Skeletal muscle satellite cell (primary cell): Measurements from ENCODE around the gene MCTP2.

Experiments used
- H3K27me3 ChIP-seq: 2 replicates; pipeline ENCODE4 v1.7.0; 2013; ENCODE audit warnings: low read length; ENCODE audit not compliant: control insufficient read depth, insufficient read depth
- H3K36me3 ChIP-seq: 2 replicates; pipeline ENCODE4 v1.7.0; 2013; ENCODE audit warnings: mild to moderate bottlenecking, control low read depth, low read length; ENCODE audit not compliant: insufficient read depth
- H3K4me1 ChIP-seq: 2 replicates; pipeline ENCODE4 v1.7.0; 2013; ENCODE audit warnings: low read length; ENCODE audit not compliant: control insufficient read depth, insufficient read depth
- H3K4me2 ChIP-seq: 2 replicates; pipeline ENCODE4 v1.7.0; 2013; ENCODE audit warnings: mild to moderate bottlenecking, low read length
- H3K4me3 ChIP-seq: 2 replicates; pipeline ENCODE4 v1.7.0; 2013; ENCODE audit warnings: low read length
- H3K9ac ChIP-seq: 2 replicates; pipeline ENCODE4 v1.7.0; 2013; ENCODE audit warnings: mild to moderate bottlenecking, low read depth, low read length, moderate library complexity
- H3K9me3 ChIP-seq: replicated peaks from 2 replicates; pipeline ENCODE4 v1.7.0; 2013; ENCODE audit warnings: mild to moderate bottlenecking, control low read depth, low read length

The MCTP2 gene

DNA sequence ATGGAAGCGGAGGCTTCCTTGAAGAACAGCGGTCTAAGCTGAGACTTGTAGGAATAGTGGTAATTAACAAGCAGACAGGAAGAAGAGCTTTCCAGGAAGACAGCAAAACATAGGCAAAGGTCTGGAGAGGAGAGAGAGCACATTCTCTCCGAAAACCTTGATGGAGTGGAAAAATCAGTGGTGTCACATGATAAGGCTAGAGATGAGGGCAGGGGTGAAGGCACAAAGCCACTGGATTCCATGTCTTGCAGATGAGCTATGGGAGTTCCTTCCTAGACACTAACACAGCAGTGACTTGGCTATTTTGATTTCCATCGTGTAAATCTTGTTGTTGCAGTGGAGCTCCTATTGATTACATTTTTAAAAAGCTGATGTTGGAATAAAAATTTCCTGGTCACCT lies 132.0 kb downstream of the MCTP2 start:
- H3K9ac ChIP-seq = no peak overlapping the region
- H3K27me3 ChIP-seq = no peaks in the 10 kb centered on the region
- H3K36me3 ChIP-seq = no peaks in the 10 kb centered on the region
- no peaks in the 10 kb centered on the region for H3K9me3 ChIP-seq
- H3K4me3 ChIP-seq = no peak overlapping the region
- no peak overlapping the region for H3K4me2 ChIP-seq
- H3K4me1 ChIP-seq = no peaks in the 10 kb centered on the region

DNA sequence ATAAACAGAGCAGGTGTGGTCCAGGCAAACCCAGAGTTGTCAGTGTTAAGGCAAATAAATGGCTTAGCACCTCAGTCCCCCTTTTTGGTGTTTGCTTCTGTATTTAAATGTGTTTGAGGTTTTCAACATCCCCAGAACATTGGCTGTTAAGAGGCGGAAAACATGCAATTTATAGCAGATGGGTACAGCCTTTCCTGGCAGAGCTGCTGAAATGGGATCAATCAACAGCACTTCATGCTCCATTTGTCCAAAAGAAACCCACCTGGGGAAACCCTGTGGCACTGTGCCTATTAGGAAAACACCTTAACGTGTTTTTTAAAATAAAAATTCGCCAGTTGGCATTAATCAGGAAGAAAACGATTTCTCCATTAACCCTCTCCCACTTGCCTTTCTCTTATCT lies 135.4 kb downstream of the MCTP2 start:
- Histone ChIP-seq H3K4me2 (no peak overlapping the region), H3K27me3 (no peaks in the 10 kb centered on the region), H3K4me3 (no peak overlapping the region), H3K36me3 (no peaks in the 10 kb centered on the region), H3K4me1 (no peaks in the 10 kb centered on the region), H3K9me3 (no peaks in the 10 kb centered on the region), H3K9ac (no peak overlapping the region)

DNA sequence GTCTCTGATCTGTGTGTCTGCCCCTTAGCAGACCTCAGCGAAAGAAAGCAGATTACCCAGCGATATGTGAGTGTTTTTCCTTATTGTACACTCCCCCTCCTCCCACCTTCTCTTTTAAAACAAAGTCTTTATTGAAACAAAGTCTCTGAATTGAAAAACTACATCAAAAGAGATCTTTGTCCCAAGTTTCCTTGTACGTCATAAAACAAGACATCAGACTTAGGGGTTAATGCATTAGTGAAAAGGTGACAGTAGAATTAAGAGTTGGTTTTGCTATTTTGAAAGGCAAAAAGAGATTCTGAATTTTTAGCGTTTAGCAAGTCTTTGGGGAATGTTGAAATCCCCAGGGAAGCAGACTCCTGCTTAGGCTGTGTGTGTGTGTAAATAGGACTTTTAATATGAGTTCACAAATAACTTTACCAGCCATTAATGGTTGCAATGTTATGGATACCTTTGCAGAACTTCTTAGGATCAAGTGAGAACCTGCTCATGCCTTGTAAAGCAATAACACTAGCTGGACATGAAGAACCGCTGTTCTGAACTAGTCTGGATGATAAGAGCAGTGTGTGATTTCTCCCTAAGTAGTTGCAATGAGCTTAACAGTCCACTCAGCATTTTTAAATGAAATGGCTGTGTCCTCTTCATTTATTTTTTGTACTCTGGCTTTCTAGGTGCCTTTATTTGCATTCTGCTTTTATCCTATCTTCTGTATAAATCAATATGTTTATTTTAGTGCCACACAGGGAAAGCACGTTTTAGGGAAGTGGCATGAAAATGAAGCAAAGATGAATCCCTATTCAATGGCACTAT lies 136.6 kb downstream of the MCTP2 start:
- no peaks in the 10 kb centered on the region for H3K27me3 ChIP-seq
- no peaks in the 10 kb centered on the region for H3K9me3 ChIP-seq
- no peaks in the 10 kb centered on the region for H3K36me3 ChIP-seq
- H3K9ac ChIP-seq = no peak overlapping the region
- no peak overlapping the region for H3K4me3 ChIP-seq
- H3K4me1 ChIP-seq = no peaks in the 10 kb centered on the region
- no peak overlapping the region for H3K4me2 ChIP-seq

DNA sequence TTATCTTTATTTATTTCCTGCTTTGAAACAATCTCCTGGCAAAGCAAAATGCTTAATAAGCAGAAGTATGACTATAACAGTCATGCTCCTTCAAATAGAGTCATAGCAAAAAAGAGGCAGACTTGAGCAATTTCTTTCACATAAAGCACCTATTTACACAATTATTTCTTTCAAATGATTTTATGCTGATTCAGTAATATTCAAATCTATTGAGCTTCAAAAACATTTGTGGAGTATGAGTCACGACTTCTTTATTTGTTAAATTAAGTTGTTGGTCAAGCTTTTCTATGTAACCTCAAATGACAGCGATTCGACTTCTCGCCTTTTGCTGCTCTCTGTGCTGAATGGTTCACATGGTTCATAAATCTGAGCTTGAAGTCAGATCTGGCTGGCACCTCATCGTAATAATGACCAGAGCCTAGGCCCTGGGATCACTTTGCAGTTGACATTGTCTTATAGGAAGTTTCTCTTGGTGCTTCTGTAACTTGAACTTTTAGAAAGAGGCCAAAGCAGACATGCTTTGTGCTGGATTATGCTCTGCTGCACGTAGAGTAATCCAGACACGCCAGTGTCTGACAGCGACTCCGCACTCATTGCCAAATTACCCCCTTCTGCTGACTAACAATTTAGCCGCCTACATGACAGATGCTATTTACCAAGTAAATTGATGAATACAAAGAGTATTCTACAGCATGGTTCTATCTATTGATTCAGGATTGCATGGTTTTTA lies 139.0 kb downstream of the MCTP2 start:
- Histone ChIP-seq H3K4me3 (no peak overlapping the region), H3K4me2 (no peak overlapping the region), H3K9me3 (no peaks in the 10 kb centered on the region), H3K36me3 (no peaks in the 10 kb centered on the region), H3K4me1 (no peaks in the 10 kb centered on the region), H3K9ac (no peak overlapping the region), H3K27me3 (no peaks in the 10 kb centered on the region)

DNA sequence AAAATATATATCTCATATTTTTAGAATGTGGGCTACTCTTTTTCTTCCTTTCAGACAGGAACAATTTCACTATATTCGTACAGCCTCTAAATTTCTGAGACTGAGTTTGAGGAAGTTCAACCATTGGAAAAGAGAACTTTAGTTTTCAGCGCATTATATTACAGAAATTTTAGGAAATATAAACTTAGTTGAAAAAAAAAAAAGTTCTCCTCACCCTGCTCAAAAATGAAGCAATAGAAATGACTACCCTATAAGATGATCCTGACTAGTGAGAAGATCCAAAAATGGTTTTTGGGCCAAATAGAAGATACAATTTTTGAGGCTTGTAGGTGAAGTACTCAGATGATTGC lies 139.6 kb downstream of the MCTP2 start:
- Histone ChIP-seq H3K27me3 (no peaks in the 10 kb centered on the region), H3K4me2 (no peak overlapping the region), H3K4me3 (no peak overlapping the region), H3K36me3 (no peaks in the 10 kb centered on the region), H3K9me3 (no peaks in the 10 kb centered on the region), H3K9ac (no peak overlapping the region), H3K4me1 (no peaks in the 10 kb centered on the region)

DNA sequence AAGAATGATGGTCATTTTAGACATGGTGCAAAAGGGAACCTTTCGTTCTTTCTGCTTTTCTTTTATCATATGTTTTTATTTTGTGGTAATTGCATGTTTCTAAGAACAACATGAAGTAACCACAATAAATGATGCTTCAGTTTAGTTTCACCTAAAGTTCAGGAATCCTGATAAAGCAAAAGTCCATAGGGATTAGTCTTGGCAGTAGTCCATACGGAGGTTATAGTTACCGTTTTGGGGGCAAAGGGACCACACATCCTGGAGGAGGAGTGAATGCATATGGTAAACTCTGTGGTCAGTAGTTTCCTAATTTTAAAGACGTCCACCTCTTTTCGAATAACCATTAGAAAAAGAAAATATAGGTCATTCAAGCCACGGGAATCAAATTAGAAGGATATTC lies 141.5 kb downstream of the MCTP2 start:
- no peaks in the 10 kb centered on the region for H3K27me3 ChIP-seq
- H3K9me3 ChIP-seq = no peaks in the 10 kb centered on the region
- H3K4me1 ChIP-seq = no peaks in the 10 kb centered on the region
- H3K4me3 ChIP-seq = no peak overlapping the region
- no peaks in the 10 kb centered on the region for H3K36me3 ChIP-seq
- no peak overlapping the region for H3K9ac ChIP-seq
- no peak overlapping the region for H3K4me2 ChIP-seq

DNA sequence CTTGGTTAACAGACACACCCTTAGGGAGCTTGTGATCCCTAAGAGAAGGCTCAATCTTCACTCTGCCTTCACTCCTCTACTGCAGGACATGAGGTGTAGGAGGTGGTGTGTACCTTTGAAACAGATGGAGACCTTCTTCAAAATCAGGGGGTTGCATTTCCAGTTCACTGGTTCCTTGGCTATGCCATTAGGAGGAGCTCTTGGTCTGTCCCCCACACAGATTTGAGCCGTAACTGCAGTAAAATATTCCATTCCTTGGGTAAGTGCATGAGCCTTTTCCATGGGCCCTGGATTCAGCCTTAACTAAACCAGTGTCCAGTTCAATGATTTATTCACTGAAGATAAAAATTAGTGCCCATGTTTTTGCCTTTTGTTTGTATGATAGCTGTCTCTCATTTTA lies 144.6 kb downstream of the MCTP2 start:
- H3K36me3 ChIP-seq = no peaks in the 10 kb centered on the region
- no peaks in the 10 kb centered on the region for H3K27me3 ChIP-seq
- H3K4me2 ChIP-seq = no peak overlapping the region
- no peaks in the 10 kb centered on the region for H3K4me1 ChIP-seq
- H3K9me3 ChIP-seq = no peaks in the 10 kb centered on the region
- H3K4me3 ChIP-seq = no peak overlapping the region
- no peak overlapping the region for H3K9ac ChIP-seq

DNA sequence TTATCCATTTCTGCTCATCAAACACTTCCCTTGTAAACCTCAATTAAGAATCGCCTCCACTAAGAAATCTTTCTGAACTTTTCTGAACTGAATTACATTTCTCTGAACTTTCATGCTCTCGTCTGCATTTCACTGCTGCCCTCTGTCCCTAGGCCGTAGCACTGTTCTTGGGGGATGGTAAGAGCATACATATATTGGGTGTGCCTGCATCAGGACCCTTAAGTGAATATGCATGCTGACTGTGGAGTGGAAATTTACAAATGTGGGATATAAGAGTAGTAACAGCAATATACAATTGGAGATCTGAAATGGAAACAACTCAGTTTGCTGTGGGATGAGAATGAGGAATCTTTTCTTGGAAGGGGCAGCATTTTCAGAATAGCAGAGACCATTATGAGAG lies 148.6 kb downstream of the MCTP2 start:
- H3K4me3 ChIP-seq = no peak overlapping the region
- no peaks in the 10 kb centered on the region for H3K9me3 ChIP-seq
- H3K36me3 ChIP-seq = no peaks in the 10 kb centered on the region
- H3K27me3 ChIP-seq = no peaks in the 10 kb centered on the region
- H3K4me2 ChIP-seq = no peak overlapping the region
- H3K9ac ChIP-seq = no peak overlapping the region
- H3K4me1 ChIP-seq = no peaks in the 10 kb centered on the region

DNA sequence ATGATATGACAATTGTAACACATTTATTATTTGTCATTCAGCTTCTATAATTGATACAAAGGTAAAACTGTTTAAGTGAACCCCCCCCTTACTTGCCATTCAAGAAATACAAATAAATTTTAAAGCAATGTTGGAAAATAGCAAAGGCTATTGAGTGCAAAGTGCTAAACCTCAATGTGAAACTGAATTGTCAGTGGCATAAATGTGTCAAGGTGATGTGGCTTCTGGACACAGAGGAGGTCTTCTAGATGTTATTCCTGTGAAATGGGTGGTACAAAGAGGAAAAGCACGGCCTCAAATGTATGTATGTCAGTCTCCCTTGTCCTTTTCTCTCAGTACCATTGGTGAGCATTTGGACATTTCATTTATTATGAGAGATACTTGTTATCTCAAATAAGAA lies 149.4 kb downstream of the MCTP2 start:
- no peaks in the 10 kb centered on the region for H3K9me3 ChIP-seq
- no peak overlapping the region for H3K9ac ChIP-seq
- no peak overlapping the region for H3K4me2 ChIP-seq
- no peaks in the 10 kb centered on the region for H3K4me1 ChIP-seq
- no peak overlapping the region for H3K4me3 ChIP-seq
- H3K36me3 ChIP-seq = no peaks in the 10 kb centered on the region
- no peaks in the 10 kb centered on the region for H3K27me3 ChIP-seq

DNA sequence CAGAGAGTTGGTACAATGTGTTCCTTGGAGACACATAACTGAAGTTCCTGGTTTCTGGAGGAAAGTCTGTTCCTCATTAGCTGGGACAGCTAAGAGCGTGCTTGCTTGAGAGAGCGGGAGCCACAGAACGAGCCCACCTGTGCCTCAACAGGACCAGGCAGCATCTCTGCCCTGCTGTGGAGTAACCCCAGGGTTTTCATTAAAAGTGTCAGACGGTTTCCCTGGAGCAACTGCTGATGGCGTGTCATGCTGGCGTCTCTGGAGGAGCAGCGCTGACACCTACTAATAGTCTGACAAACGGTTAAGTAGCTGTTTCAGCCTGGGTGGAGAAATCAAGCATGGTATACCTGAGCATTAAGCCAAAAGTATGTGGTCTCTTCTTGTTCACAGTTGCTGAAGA lies 150.0 kb downstream of the MCTP2 start:
- Histone ChIP-seq H3K4me1 (no peaks in the 10 kb centered on the region), H3K4me2 (no peak overlapping the region), H3K9me3 (no peaks in the 10 kb centered on the region), H3K27me3 (no peaks in the 10 kb centered on the region), H3K9ac (no peak overlapping the region), H3K36me3 (no peaks in the 10 kb centered on the region), H3K4me3 (no peak overlapping the region)

DNA sequence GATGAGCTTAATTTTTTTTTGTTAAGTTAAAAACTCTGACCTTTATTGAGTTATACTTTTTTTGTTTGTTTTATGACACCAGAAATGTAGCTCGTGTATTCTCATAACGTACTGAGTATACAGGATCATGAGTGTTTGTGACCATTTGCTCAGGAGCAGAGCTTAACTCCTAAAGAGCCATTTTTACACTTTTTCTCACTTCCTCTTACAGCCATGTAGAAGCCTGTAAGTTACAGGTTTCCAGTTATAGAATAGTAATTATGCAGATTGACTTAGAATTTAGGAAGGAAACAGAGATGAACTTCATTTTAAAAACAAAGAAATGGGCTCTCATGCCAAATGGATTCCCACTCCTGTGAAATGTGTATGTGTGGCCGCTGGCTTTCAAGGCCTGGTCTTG lies 151.7 kb downstream of the MCTP2 start:
- Histone ChIP-seq H3K36me3 (no peaks in the 10 kb centered on the region), H3K9ac (no peak overlapping the region), H3K27me3 (no peaks in the 10 kb centered on the region), H3K4me2 (no peak overlapping the region), H3K9me3 (no peaks in the 10 kb centered on the region), H3K4me1 (no peaks in the 10 kb centered on the region), H3K4me3 (no peak overlapping the region)

DNA sequence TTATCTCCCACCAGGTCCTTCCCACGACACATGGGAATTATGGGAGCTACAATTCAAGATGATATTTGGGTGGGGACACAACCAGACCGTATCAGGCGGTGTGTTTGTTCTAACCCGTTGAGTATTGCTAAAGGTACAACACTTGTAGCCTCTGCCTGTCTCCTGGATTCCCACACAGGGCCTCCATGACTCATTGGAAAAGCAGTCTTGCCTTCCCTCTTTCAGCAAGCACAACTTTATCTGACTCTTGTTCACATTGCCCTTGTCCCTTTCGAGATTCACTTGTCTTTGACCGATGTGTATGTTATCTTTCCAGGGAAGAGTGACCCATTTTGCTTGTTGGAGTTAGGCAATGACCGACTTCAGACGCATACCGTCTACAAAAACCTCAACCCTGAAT lies 152.3 kb downstream of the MCTP2 start:
- Histone ChIP-seq H3K9me3 (no peaks in the 10 kb centered on the region), H3K4me2 (no peak overlapping the region), H3K4me1 (no peaks in the 10 kb centered on the region), H3K36me3 (no peaks in the 10 kb centered on the region), H3K27me3 (no peaks in the 10 kb centered on the region), H3K4me3 (no peak overlapping the region), H3K9ac (no peak overlapping the region)
